ENCODE measurements around the gene RPP30.

GRCh38 chr10:90935581-90936275 lies 64.0 kb downstream of the RPP30 start:
- TF ChIP-seq CTCF (IDR thresholded peaks at IDR 0.05) (no peak), POLR2A (IDR thresholded peaks at IDR 0.05) (no peak), POLR2AphosphoS5 (IDR thresholded peaks at IDR 0.05) (no peak)
